Esophagus muscularis mucosa (tissue), 4 donors: Measurements from ENCODE around the gene RFX3. TPM values are rescaled to one million over a fixed set of nuclear protein-coding genes. Genes with fewer than 3 reads are reported as not detected.

ENCODE experiments used
- DNase-seq: peaks from one replicate; pipeline ENCODE4 v3.0.0-alpha.2; 2017; ENCODE audit errors: extremely low spot score
- H3K27ac ChIP-seq, 4 donors: fragments of 200-600 bp; sonication (generic); replicated peaks in 1 of 4; 1 replicate in 3 of 4; 2 replicates in 1 of 4; pipeline ENCODE4 v1.5.1; 2016 to 2019; ENCODE audit warnings: mild to moderate bottlenecking in 1 of 4
- H3K27me3 ChIP-seq, 4 donors: fragments of 200-600 bp; sonication (generic); one replicate each; pipeline versions ENCODE4 v1.5.1 to v1.6.0; 2016 to 2019
- H3K36me3 ChIP-seq, 4 donors: fragments of 200-600 bp; sonication (generic); one replicate each; pipeline ENCODE4 v1.5.1; 2016 to 2019
- H3K4me1 ChIP-seq, 4 donors: fragments of 200-600 bp; sonication (generic); one replicate each; pipeline ENCODE4 v1.5.1; 2016 to 2019
- H3K4me3 ChIP-seq, 4 donors: fragments of 200-600 bp; sonication (generic); 1 replicate in 2 of 4; 2 replicates in 2 of 4; pipeline ENCODE4 v1.5.1; 2016 to 2019; ENCODE audit warnings: mild to moderate bottlenecking in 4 of 4, moderate library complexity in 1 of 4
- H3K9me3 ChIP-seq, 4 donors: fragments of 200-600 bp; sonication (generic); 1 replicate in 3 of 4; 2 replicates in 1 of 4; pipeline ENCODE4 v1.5.1; 2016 to 2019
- EP300 ChIP-seq: sonication (generic); formaldehyde crosslinking; IDR thresholded peaks from one replicate; pipeline ENCODE4 v1.6.1; 2017; ENCODE audit warnings: antibody characterized with exemption
- POLR2A ChIP-seq: fragments of 450-650 bp; IDR thresholded peaks from one replicate; pipeline ENCODE4 v1.6.1; 2017; ENCODE audit warnings: antibody characterized with exemption, moderate library complexity, mild to moderate bottlenecking, low read depth
- POLR2AphosphoS5 ChIP-seq, 2 donors: sonication (generic); formaldehyde crosslinking; IDR thresholded peaks; one replicate each; pipeline ENCODE4 v1.6.1; 2017; ENCODE audit warnings: antibody characterized with exemption in 2 of 2
- WGBS: methylation state at CpG from one replicate; pipeline ENCODE4 v1.1.5; 2018; 5-methylcytosine and 5-hydroxymethylcytosine counted together
- intact Hi-C: fragments of 100-400 bp; cut with DNase I; formaldehyde crosslinking; loops from one replicate; pipeline ENCODE4 v1.15.1; 2023
- total RNA-seq, 4 donors: library from RNA; depleted of rRNA; stranded (reverse); fragments of >200 nt; gene quantifications; one replicate each; pipeline versions ENCODE4 v1.1.0 to v1.2.1, GENCODE V29; 2016
- TF ChIP-seq, protein P1 (sequence below), 3 experiments: fragments of 200-600 bp in 2 of 3; fragments of 450-650 bp in 1 of 3; sonication (generic) in 2 of 3; IDR thresholded peaks; one replicate each; pipeline ENCODE4 v1.5.1; 2017 to 2019; ENCODE audit warnings: antibody characterized with exemption in 3 of 3, mild to moderate bottlenecking in 2 of 3, moderate library complexity in 1 of 3

Gene RFX3
- total RNA-seq, 4 donors from 2014 or later, result 4.5 to 7.9 (median 5.5) TPM

DNA sequence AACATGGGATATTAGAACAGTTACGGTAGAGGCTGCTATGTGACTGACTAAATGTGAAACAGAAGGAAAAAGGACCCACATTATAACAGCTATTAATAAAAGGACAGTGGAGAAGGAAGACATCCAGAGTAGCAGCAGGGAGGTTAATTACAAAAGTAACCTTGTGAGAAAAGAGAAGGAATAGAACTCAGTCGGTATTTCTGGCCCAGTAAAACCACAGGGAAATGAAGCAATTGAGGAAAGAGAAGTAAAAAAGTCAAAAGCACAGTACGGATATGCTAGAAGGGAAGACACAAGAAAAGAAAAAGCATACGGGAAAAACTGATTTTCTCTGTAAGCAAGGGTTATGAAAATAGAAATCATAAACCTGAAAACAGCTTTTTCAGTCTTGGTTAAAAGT lies 164.7 kb downstream of the RFX3 start:
- intact Hi-C loops, result no loop called here
- no peak for DNase-seq

DNA sequence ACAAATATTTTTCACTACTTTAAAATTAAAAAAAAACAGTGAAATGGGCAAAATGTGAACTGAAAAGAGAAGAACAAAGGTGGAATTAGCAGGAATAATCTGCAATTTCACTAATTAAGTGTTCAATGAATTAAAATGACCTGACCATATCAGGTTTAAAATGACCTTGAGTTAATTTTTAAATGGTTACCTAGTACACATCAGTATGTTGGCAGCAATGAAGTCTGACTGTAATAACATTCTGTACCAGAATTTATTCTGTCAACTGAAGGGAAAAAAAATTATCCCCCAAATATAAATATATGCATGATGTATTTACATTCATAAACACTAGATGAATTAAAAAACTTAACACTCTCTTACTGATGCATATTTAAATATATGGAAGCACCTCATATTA lies 165.6 kb downstream of the RFX3 start:
- Histone ChIP-seq H3K27me3 (no peaks in the 10 kb centered on the region), H3K36me3 (no peaks in the 10 kb centered on the region), H3K9me3 (no peaks in the 10 kb centered on the region)

More for the DNA sequence above, 164.7 kb downstream of the RFX3 start:
- Histone ChIP-seq H3K36me3 (no peaks in the 10 kb centered on the region), H3K27ac (no peak overlapping the region), H3K9me3 (no peaks in the 10 kb centered on the region), H3K4me3 (no peak overlapping the region), H3K4me1 (peaks cover 3 to 22% (median 20%) of the 10 kb centered on the region in 4 donors), H3K27me3 (no peaks in the 10 kb centered on the region)
- TF ChIP-seq POLR2AphosphoS5 (IDR thresholded peaks at IDR 0.05) (no peak), POLR2A (no peak)
- 59% methylated on average over 4 of the region's 4 CpGs for WGBS

DNA sequence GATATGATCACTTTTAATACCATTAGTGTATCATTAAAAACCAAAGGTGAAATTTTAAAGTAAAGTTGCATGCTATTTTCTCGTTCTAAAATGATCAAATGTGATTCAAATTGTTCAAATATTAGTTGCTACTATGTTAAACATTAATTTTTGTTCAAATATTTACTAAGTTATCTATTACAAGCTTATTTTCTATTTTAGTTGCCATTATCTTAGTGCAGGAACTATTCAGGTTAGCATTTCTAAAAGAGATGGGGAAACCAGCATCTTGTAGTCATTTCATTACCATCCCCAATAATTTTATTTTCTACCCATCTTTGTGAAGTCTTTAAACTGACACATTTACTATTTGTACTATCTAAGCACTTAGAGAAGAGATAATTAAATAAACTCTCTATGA lies 166.0 kb downstream of the RFX3 start:
- H3K27ac ChIP-seq, result no peak overlapping the region
- H3K4me1 ChIP-seq, result peaks cover 3 to 22% (median 20%) of the 10 kb centered on the region in 4 donors
- H3K4me3 ChIP-seq, result no peak overlapping the region
- H3K36me3 ChIP-seq, result no peaks in the 10 kb centered on the region
- 97% methylated on average over 1 of the region's 1 CpG for WGBS
- intact Hi-C loops, result no loop called here
- DNase-seq, result no peak
- no peaks in the 10 kb centered on the region for H3K27me3 ChIP-seq
- no peaks in the 10 kb centered on the region for H3K9me3 ChIP-seq
- TF ChIP-seq POLR2A, result no peak

More for the DNA sequence above, 165.6 kb downstream of the RFX3 start:
- H3K27ac ChIP-seq, result no peak overlapping the region
- peaks cover 3 to 22% (median 20%) of the 10 kb centered on the region in 4 donors for H3K4me1 ChIP-seq
- no peak for DNase-seq
- TF ChIP-seq POLR2A, result no peak
- TF ChIP-seq, protein P1, sequence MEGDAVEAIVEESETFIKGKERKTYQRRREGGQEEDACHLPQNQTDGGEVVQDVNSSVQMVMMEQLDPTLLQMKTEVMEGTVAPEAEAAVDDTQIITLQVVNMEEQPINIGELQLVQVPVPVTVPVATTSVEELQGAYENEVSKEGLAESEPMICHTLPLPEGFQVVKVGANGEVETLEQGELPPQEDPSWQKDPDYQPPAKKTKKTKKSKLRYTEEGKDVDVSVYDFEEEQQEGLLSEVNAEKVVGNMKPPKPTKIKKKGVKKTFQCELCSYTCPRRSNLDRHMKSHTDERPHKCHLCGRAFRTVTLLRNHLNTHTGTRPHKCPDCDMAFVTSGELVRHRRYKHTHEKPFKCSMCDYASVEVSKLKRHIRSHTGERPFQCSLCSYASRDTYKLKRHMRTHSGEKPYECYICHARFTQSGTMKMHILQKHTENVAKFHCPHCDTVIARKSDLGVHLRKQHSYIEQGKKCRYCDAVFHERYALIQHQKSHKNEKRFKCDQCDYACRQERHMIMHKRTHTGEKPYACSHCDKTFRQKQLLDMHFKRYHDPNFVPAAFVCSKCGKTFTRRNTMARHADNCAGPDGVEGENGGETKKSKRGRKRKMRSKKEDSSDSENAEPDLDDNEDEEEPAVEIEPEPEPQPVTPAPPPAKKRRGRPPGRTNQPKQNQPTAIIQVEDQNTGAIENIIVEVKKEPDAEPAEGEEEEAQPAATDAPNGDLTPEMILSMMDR (IDR thresholded peaks at IDR 0.05), result no peak
- no peak for TF ChIP-seq POLR2AphosphoS5 (IDR thresholded peaks at IDR 0.05)
- no peak for TF ChIP-seq EP300
- no peak overlapping the region for H3K4me3 ChIP-seq
- intact Hi-C loops, result no loop called here

DNA sequence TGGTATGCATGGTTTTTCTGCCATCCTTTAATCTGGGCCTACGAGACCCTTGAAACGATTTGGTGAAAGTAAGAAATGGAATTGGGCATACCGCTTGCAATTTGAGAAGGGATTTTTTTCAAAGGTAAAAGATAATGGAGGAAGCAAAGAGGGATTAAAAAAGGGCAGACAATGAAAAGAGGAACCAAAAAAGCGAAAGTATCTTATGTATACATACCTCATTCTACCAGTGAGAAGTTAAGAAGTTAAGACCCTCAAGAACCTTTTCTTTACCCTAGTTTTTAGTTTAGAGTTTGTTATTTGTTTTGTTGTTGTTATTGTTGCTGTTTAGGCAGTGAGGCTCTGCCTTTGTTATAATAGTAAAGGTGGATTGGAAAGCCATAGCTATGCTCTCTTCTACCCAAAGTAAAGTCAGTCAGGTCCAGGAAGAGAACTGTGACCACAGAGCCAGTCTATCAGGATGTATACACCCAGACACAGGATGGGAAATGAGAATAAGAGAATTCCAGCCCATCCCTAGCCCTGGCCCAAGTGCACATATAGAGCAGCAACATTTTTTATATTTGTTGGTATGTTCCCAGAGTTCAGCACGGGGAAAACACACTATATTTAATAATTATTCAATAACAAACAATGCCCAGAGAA lies 166.6 kb downstream of the RFX3 start:
- 93% methylated on average over 5 of the region's 5 CpGs for WGBS
- H3K4me1 ChIP-seq, result peaks cover 3 to 22% (median 20%) of the 10 kb centered on the region in 4 donors
- DNase-seq, result no peak
- H3K27me3 ChIP-seq, result no peaks in the 10 kb centered on the region
- no peaks in the 10 kb centered on the region for H3K36me3 ChIP-seq
- no peak overlapping the region for H3K4me3 ChIP-seq
- TF ChIP-seq EP300 (no peak), POLR2AphosphoS5 (IDR thresholded peaks at IDR 0.05) (no peak), POLR2A (no peak)
- TF ChIP-seq, protein P1 (IDR thresholded peaks at IDR 0.05), result no peak
- no peaks in the 10 kb centered on the region for H3K9me3 ChIP-seq
- H3K27ac ChIP-seq, result no peak overlapping the region
- intact Hi-C loops, result no loop called here

DNA sequence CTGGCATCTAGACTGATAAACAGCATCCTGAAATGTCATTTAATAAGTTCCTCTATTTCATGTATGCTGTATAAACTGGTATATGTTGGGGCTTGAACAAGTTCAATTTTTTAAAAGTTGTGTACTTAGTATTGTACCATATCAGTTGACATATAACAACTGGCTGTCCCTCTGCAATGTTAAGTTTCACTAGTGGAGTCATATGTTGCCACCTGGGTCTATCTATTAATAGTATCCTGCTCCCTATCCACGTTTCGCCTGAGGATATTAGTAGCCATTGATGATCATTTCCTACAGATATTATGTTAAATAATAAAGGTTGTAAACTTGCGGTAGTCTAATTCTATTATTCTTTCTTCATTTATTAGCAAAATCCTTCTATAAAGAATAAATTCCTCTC lies 177.6 kb downstream of the RFX3 start:
- TF ChIP-seq POLR2AphosphoS5 (IDR thresholded peaks at IDR 0.05), result no peak
- no peak for TF ChIP-seq POLR2A
- no peak for TF ChIP-seq EP300
- TF ChIP-seq, protein P1 (IDR thresholded peaks at IDR 0.05), result no peak
- H3K4me1 ChIP-seq, result no peaks in the 10 kb centered on the region
- H3K27me3 ChIP-seq, result no peaks in the 10 kb centered on the region
- peaks cover 0 to under 1% (median 0%) of the 10 kb centered on the region in 4 donors for H3K9me3 ChIP-seq
- intact Hi-C loops, result no loop called here
- DNase-seq, result no peak
- H3K36me3 ChIP-seq, result no peaks in the 10 kb centered on the region
- H3K4me3 ChIP-seq, result no peak overlapping the region
- 87% methylated on average over 3 of the region's 3 CpGs for WGBS
- H3K27ac ChIP-seq, result no peak overlapping the region

DNA sequence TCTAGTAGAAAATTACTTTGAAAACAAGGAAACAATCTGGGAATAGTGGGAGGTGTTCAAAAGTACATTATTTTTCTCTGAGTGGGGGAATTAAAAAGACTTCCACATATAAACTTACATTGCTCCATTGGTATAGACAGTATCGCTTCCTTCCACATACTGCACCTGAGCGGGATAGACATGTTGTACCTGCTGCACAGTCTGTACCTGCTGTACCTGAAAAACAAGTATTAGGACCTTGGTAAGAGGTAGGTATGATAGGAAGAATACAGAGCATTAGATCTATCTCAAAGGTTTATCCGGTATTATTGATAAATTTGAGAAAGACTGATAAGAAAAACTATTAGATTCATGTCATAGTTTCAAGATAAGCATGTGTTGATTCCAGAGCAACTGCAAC lies 179.3 kb downstream of the RFX3 start:
- no peaks in the 10 kb centered on the region for H3K9me3 ChIP-seq
- no peaks in the 10 kb centered on the region for H3K27me3 ChIP-seq
- DNase-seq, result no peak
- 86% methylated on average over 3 of the region's 3 CpGs for whole genome bisulfite sequencing
- TF ChIP-seq POLR2AphosphoS5 (IDR thresholded peaks at IDR 0.05) (no peak), POLR2A (no peak), EP300 (no peak)
- TF ChIP-seq, protein P1 (IDR thresholded peaks at IDR 0.05), result no peak
- no peak overlapping the region for H3K4me3 ChIP-seq
- H3K4me1 ChIP-seq, result no peaks in the 10 kb centered on the region
- intact Hi-C loops, result no loop called here
- no peaks in the 10 kb centered on the region for H3K36me3 ChIP-seq
- H3K27ac ChIP-seq, result no peak overlapping the region
